Measurements from ENCODE around the gene BLM. TPM values are rescaled to one million over a fixed set of nuclear protein-coding genes. Genes with fewer than 3 reads are reported as not detected.

The BLM gene
- total RNA-seq, 2 donors from 2014 or later = 29.6 to 34.9 TPM

- Mint-ChIP-seq H3K9me3 (no peaks in the 10 kb centered on the region), H3K4me1 (peaks cover 36% of the 10 kb centered on the region), H3K36me3 (ENCODE audit: low read depth) (peaks cover 12% of the 10 kb centered on the region), H3K27ac (peak overlapping the region; percentile 77), H3K27me3 (ENCODE audit: insufficient read depth) (no peaks in the 10 kb centered on the region), H3K4me3 (no peak overlapping the region)
- Histone ChIP-seq H3K36me3 (ENCODE audit: control insufficient read depth, insufficient read depth, low read length) (peaks cover 18% of the 10 kb centered on the region), H3K9ac (ENCODE audit: extremely low read depth, low read length, poor library complexity, severe bottlenecking) (no peak overlapping the region), H3K27me3 (ENCODE audit: control insufficient read depth, insufficient read depth, low read length, poor library complexity, severe bottlenecking) (no peaks in the 10 kb centered on the region), H3K4me3 (ENCODE audit: low read length) (no peak overlapping the region), H3K27ac (ENCODE audit: low read depth, low read length) (no peak overlapping the region), H3K9me3 (ENCODE audit: control insufficient read depth, low read length) (no peaks in the 10 kb centered on the region), H3K4me1 (ENCODE audit: control insufficient read depth, insufficient read depth, low read length) (peaks cover 7% of the 10 kb centered on the region)
- TF ChIP-seq CTCF (conservative IDR thresholded peaks at IDR 0.05) = no peak
- no peak for DNase-seq
- WGBS, 2 experiments (ENCODE audit: insufficient coverage in 1 of 2, insufficient read length in 1 of 2) = 93 to 95% methylated on average over 6 to 7 of the region's 7 CpGs
Observed at GRCh38 chr15:90750186-90750585, 33.0 kb downstream of the BLM start.

- no peaks in the 10 kb centered on the region for H3K9me3 Mint-ChIP-seq
- Histone ChIP-seq H3K4me3 (ENCODE audit: low read length) (no peak overlapping the region), H3K4me1 (ENCODE audit: control insufficient read depth, insufficient read depth, low read length) (peaks cover 7% of the 10 kb centered on the region), H3K9me3 (ENCODE audit: control insufficient read depth, low read length) (no peaks in the 10 kb centered on the region), H3K27me3 (ENCODE audit: control insufficient read depth, insufficient read depth, low read length, poor library complexity, severe bottlenecking) (no peaks in the 10 kb centered on the region), H3K27ac (ENCODE audit: low read depth, low read length) (no peak overlapping the region), H3K9ac (ENCODE audit: extremely low read depth, low read length, poor library complexity, severe bottlenecking) (no peak overlapping the region), H3K36me3 (ENCODE audit: control insufficient read depth, insufficient read depth, low read length) (peaks cover 18% of the 10 kb centered on the region)
- TF ChIP-seq CTCF (conservative IDR thresholded peaks at IDR 0.05) = no peak
- H3K27me3 Mint-ChIP-seq (ENCODE audit: insufficient read depth) = no peaks in the 10 kb centered on the region
- no peak for DNase-seq
- no peak overlapping the region for H3K27ac Mint-ChIP-seq
- H3K4me3 Mint-ChIP-seq = no peak overlapping the region
- peaks cover 12% of the 10 kb centered on the region for H3K36me3 Mint-ChIP-seq (ENCODE audit: low read depth)
- WGBS, 2 experiments (ENCODE audit: insufficient coverage in 1 of 2, insufficient read length in 1 of 2) = 80 to 90% methylated on average over 2 to 8 of the region's 8 CpGs
- peaks cover 36% of the 10 kb centered on the region for H3K4me1 Mint-ChIP-seq
Observed at GRCh38 chr15:90751300-90751825, 34.2 kb downstream of the BLM start.

GRCh38 chr15:90756916-90757315, 39.8 kb downstream of the BLM start:
- DNase-seq = no peak
- peak overlapping the region; percentile 68 for H3K27ac Mint-ChIP-seq
- 69 to 86% methylated on average over 1 to 2 of the region's 2 CpGs for WGBS, 2 experiments (ENCODE audit: insufficient coverage in 1 of 2, insufficient read length in 1 of 2)

More at GRCh38 chr15:90756916-90757315, 39.8 kb downstream of the BLM start:
- H3K9me3 ChIP-seq (ENCODE audit: control insufficient read depth, low read length) = no peaks in the 10 kb centered on the region
- Mint-ChIP-seq H3K4me1 (peaks cover 40% of the 10 kb centered on the region), H3K36me3 (ENCODE audit: low read depth) (peaks cover 12% of the 10 kb centered on the region), H3K9me3 (no peaks in the 10 kb centered on the region), H3K27me3 (ENCODE audit: insufficient read depth) (no peaks in the 10 kb centered on the region), H3K4me3 (no peak overlapping the region)
- TF ChIP-seq CTCF (conservative IDR thresholded peaks at IDR 0.05) = no peak
- H3K27me3 ChIP-seq (ENCODE audit: control insufficient read depth, insufficient read depth, low read length, poor library complexity, severe bottlenecking) = no peaks in the 10 kb centered on the region
- H3K4me1 ChIP-seq (ENCODE audit: control insufficient read depth, insufficient read depth, low read length) = peaks cover 3% of the 10 kb centered on the region
- H3K4me3 ChIP-seq (ENCODE audit: low read length) = no peak overlapping the region
- peaks cover 24% of the 10 kb centered on the region for H3K36me3 ChIP-seq (ENCODE audit: control insufficient read depth, insufficient read depth, low read length)
- H3K27ac ChIP-seq (ENCODE audit: low read depth, low read length) = no peak overlapping the region
- H3K9ac ChIP-seq (ENCODE audit: extremely low read depth, low read length, poor library complexity, severe bottlenecking) = no peak overlapping the region

Data from endodermal cell (in vitro differentiated cells).